Measurements from ENCODE around the gene RECQL.

DNA sequence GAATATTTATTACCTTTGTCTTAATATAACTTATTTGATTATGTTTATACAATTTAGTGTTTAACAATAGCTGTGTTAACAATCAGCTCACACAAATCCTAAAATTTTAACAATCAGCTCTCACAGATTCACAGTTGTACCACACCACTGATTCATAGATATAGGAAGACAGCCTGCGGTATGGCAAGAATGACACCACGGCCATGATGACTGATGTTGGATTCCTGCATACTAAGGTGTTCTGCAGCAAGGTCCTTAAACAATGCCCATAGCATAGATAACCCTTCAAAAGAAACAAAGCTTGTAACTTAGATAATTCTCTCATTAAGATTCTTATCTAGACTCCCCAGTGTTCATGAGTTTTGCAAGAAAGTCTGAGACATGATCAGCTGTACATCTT is 67.9 kb downstream of the RECQL start:
- TF ChIP-seq SUZ12 (IDR thresholded peaks at IDR 0.05): no peak
- TF ChIP-seq BHLHE40 (IDR thresholded peaks at IDR 0.05; ENCODE audit: borderline replicate concordance): no peak
- TF ChIP-seq SP1 (IDR thresholded peaks at IDR 0.05): no peak
- TF ChIP-seq FOXM1 (IDR thresholded peaks at IDR 0.05; ENCODE audit: borderline replicate concordance): no peak
- no peak for TF ChIP-seq HDGF (IDR thresholded peaks at IDR 0.05; ENCODE audit: borderline replicate concordance)
- TF ChIP-seq CTBP1 (IDR thresholded peaks at IDR 0.05; ENCODE audit: borderline replicate concordance): no peak
- TF ChIP-seq NFRKB (IDR thresholded peaks at IDR 0.05): no peak
- TF ChIP-seq, protein P1, sequence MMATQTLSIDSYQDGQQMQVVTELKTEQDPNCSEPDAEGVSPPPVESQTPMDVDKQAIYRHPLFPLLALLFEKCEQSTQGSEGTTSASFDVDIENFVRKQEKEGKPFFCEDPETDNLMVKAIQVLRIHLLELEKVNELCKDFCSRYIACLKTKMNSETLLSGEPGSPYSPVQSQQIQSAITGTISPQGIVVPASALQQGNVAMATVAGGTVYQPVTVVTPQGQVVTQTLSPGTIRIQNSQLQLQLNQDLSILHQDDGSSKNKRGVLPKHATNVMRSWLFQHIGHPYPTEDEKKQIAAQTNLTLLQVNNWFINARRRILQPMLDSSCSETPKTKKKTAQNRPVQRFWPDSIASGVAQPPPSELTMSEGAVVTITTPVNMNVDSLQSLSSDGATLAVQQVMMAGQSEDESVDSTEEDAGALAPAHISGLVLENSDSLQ (IDR thresholded peaks at IDR 0.05): no peak
- TF ChIP-seq ZNF384 (IDR thresholded peaks at IDR 0.05): no peak
- TF ChIP-seq TARDBP (IDR thresholded peaks at IDR 0.05): no peak
- TF ChIP-seq L3MBTL2 (conservative IDR thresholded peaks at IDR 0.05): no peak
